ENCODE results near the gene HOXD8.
A peak's percentile ranks its signal among the peaks of the same experiment; 100 is the strongest.

Gene HOXD8

GRCh38 chr2:176130147-176130956 lies 847 bp downstream of the HOXD8 start:
- Mint-ChIP-seq H3K4me1 (peaks cover 27% of the 10 kb centered on the region), H3K36me3 (peaks cover 3% of the 10 kb centered on the region), H3K9me3 (no peaks in the 10 kb centered on the region), H3K27ac (peak overlapping the region; percentile 85), H3K27me3 (peaks cover 95% of the 10 kb centered on the region), H3K4me3 (peak overlapping the region; percentile 56)
- CTCF ChIA-PET, result interaction anchor here (1.0 to 2.0 kb wide), 5 partner anchors 9 to 1018 kb away, joined by 4 to 9 read pairs (median 5); partner anchors contain the start of gene HOXD9
- no peak for DNase-seq

GRCh38 chr2:176130957-176131847 lies 1.7 kb downstream of the HOXD8 start:
- CTCF ChIA-PET, result interaction anchor here (1.0 to 2.0 kb wide), 7 partner anchors 9 to 1017 kb away, joined by 4 to 9 read pairs (median 5); partner anchors contain the start of gene HOXD9
- Mint-ChIP-seq H3K9me3 (no peaks in the 10 kb centered on the region), H3K4me3 (peak overlapping the region; percentile 56), H3K27me3 (peaks cover 95% of the 10 kb centered on the region), H3K36me3 (peaks cover 3% of the 10 kb centered on the region), H3K27ac (peak overlapping the region; percentile 85), H3K4me1 (peaks cover 34% of the 10 kb centered on the region)
- no peak for DNase-seq

- H3K9me3 Mint-ChIP-seq, result no peaks in the 10 kb centered on the region
- no peak for DNase-seq
- H3K27ac Mint-ChIP-seq, result peak overlapping the region; percentile 65
- peaks cover 34% of the 10 kb centered on the region for H3K4me1 Mint-ChIP-seq
- CTCF ChIA-PET, result interaction anchor here (1.0 to 2.0 kb wide), 6 partner anchors 9 to 323 kb away, joined by 4 to 9 read pairs (median 5); partner anchors contain the start of gene HOXD9
- H3K4me3 Mint-ChIP-seq, result no peak overlapping the region
- H3K36me3 Mint-ChIP-seq, result peaks cover 3% of the 10 kb centered on the region
- peaks cover 96% of the 10 kb centered on the region for H3K27me3 Mint-ChIP-seq
Observed at GRCh38 chr2:176131848-176132158, 2.3 kb downstream of the HOXD8 start.

- no peaks in the 10 kb centered on the region for H3K9me3 Mint-ChIP-seq
- peaks cover 3% of the 10 kb centered on the region for H3K36me3 Mint-ChIP-seq
- CTCF ChIA-PET, result interaction anchor here (0.8 to 2.0 kb wide), 6 partner anchors 8 to 422 kb away, joined by 3 to 9 read pairs (median 5); partner anchors contain the start of gene HOXD9
- H3K4me1 Mint-ChIP-seq, result peaks cover 34% of the 10 kb centered on the region
- peaks cover 99% of the 10 kb centered on the region for H3K27me3 Mint-ChIP-seq
- DNase-seq, result no peak
- H3K4me3 Mint-ChIP-seq, result peak overlapping the region; percentile 72
- H3K27ac Mint-ChIP-seq, result peak overlapping the region; percentile 71
Observed at GRCh38 chr2:176132205-176133171, 3.0 kb downstream of the HOXD8 start.

GRCh38 chr2:176133389-176133788 lies 3.9 kb downstream of the HOXD8 start:
- CTCF ChIA-PET, result interaction anchor here (0.6 kb wide), 1 partner anchor 13 kb away, joined by 3 read pairs; no protein-coding TSS in a partner anchor
- no peak for DNase-seq

GRCh38 chr2:176134035-176134434 lies 4.5 kb downstream of the HOXD8 start:
- peaks cover 2% of the 10 kb centered on the region for H3K36me3 Mint-ChIP-seq
- no peaks in the 10 kb centered on the region for H3K9me3 Mint-ChIP-seq
- CTCF ChIA-PET, result interaction anchor here (0.6 kb wide), 1 partner anchor 14 kb away, joined by 3 read pairs; no protein-coding TSS in a partner anchor
- H3K4me1 Mint-ChIP-seq, result peaks cover 29% of the 10 kb centered on the region
- peaks cover 99% of the 10 kb centered on the region for H3K27me3 Mint-ChIP-seq
- H3K4me3 Mint-ChIP-seq, result no peak overlapping the region
- no peak for DNase-seq
- no peak overlapping the region for H3K27ac Mint-ChIP-seq

More at GRCh38 chr2:176133389-176133788, 3.9 kb downstream of the HOXD8 start:
- H3K36me3 Mint-ChIP-seq, result peaks cover 3% of the 10 kb centered on the region
- H3K9me3 Mint-ChIP-seq, result no peaks in the 10 kb centered on the region
- H3K4me3 Mint-ChIP-seq, result no peak overlapping the region
- peaks cover 30% of the 10 kb centered on the region for H3K4me1 Mint-ChIP-seq
- no peak overlapping the region for H3K27ac Mint-ChIP-seq
- H3K27me3 Mint-ChIP-seq, result peaks cover 99% of the 10 kb centered on the region

- Mint-ChIP-seq H3K27me3 (peaks cover 100% of the 10 kb centered on the region), H3K4me1 (peaks cover 35% of the 10 kb centered on the region), H3K4me3 (no peak overlapping the region), H3K9me3 (no peaks in the 10 kb centered on the region), H3K36me3 (peaks cover 3% of the 10 kb centered on the region), H3K27ac (no peak overlapping the region)
- DNase-seq, result no peak
- CTCF ChIA-PET, result no interaction called here
Observed at GRCh38 chr2:176135035-176135440, 5.5 kb downstream of the HOXD8 start.

- CTCF ChIA-PET, result interaction anchor here (0.6 to 1.6 kb wide), 5 partner anchors 10 to 516 kb away, joined by 3 to 4 read pairs (median 4); no protein-coding TSS in a partner anchor
- Mint-ChIP-seq H3K27me3 (peaks cover 100% of the 10 kb centered on the region), H3K9me3 (no peaks in the 10 kb centered on the region), H3K4me1 (peaks cover 26% of the 10 kb centered on the region), H3K27ac (no peak overlapping the region), H3K36me3 (peaks cover 3% of the 10 kb centered on the region), H3K4me3 (no peak overlapping the region)
- no peak for DNase-seq
Observed at GRCh38 chr2:176136374-176137251, 7.1 kb downstream of the HOXD8 start.

- Mint-ChIP-seq H3K4me3 (no peak overlapping the region), H3K36me3 (peaks cover 3% of the 10 kb centered on the region), H3K27ac (no peak overlapping the region), H3K4me1 (peaks cover 23% of the 10 kb centered on the region), H3K9me3 (no peaks in the 10 kb centered on the region), H3K27me3 (peaks cover 99% of the 10 kb centered on the region)
- no peak for DNase-seq
- CTCF ChIA-PET, result interaction anchor here (0.6 to 1.6 kb wide), 3 partner anchors 10 to 318 kb away, joined by 3 to 4 read pairs (median 3); no protein-coding TSS in a partner anchor
Observed at GRCh38 chr2:176137252-176137580, 7.7 kb downstream of the HOXD8 start.

GRCh38 chr2:176137906-176138305 lies 8.4 kb downstream of the HOXD8 start:
- peak overlapping the region; percentile 37 for H3K27ac Mint-ChIP-seq
- no peak overlapping the region for H3K4me3 Mint-ChIP-seq
- peaks cover 1% of the 10 kb centered on the region for H3K36me3 Mint-ChIP-seq
- CTCF ChIA-PET, result interaction anchor here (1.2 to 8.8 kb wide), 3 partner anchors 24 to 317 kb away, joined by 3 to 140 read pairs (median 4); no protein-coding TSS in a partner anchor
- DNase-seq, result no peak
- H3K4me1 Mint-ChIP-seq, result peaks cover 20% of the 10 kb centered on the region
- H3K9me3 Mint-ChIP-seq, result no peaks in the 10 kb centered on the region
- peaks cover 99% of the 10 kb centered on the region for H3K27me3 Mint-ChIP-seq

- Mint-ChIP-seq H3K9me3 (no peaks in the 10 kb centered on the region), H3K27ac (no peak overlapping the region), H3K27me3 (peaks cover 99% of the 10 kb centered on the region), H3K36me3 (peaks cover 1% of the 10 kb centered on the region), H3K4me3 (no peak overlapping the region), H3K4me1 (peaks cover 20% of the 10 kb centered on the region)
- DNase-seq, result no peak
- CTCF ChIA-PET, result interaction anchor here (0.9 to 8.8 kb wide), 8 partner anchors 11 to 1010 kb away, joined by 3 to 140 read pairs (median 18); no protein-coding TSS in a partner anchor
Observed at GRCh38 chr2:176138526-176138922, 9.0 kb downstream of the HOXD8 start.

- peaks cover 99% of the 10 kb centered on the region for H3K27me3 Mint-ChIP-seq
- H3K27ac Mint-ChIP-seq, result peak overlapping the region; percentile 19
- H3K4me1 Mint-ChIP-seq, result peaks cover 20% of the 10 kb centered on the region
- no peaks in the 10 kb centered on the region for H3K9me3 Mint-ChIP-seq
- H3K36me3 Mint-ChIP-seq, result peaks cover 1% of the 10 kb centered on the region
- no peak for DNase-seq
- no peak overlapping the region for H3K4me3 Mint-ChIP-seq
- CTCF ChIA-PET, result interaction anchor here (0.8 to 8.8 kb wide), 19 partner anchors 11 to 1009 kb away, joined by 3 to 140 read pairs (median 7); partner anchors contain the start of gene HOXD1
Observed at GRCh38 chr2:176138923-176139660, 9.6 kb downstream of the HOXD8 start.
